HG02798 (cell line): ENCODE results near the gene LRRC8E.
A peak's percentile ranks its signal among the peaks of the same experiment; 100 is the strongest.

ENCODE experiments used
- ATAC-seq: cut with Tn5 transposase; IDR thresholded peaks from one replicate; pipeline ENCODE4 v1.9.1; 2021; ENCODE audit warnings: mild to moderate bottlenecking; ENCODE audit not compliant: unreplicated experiment, poor library complexity

LRRC8E gene

GRCh38 chr19:7904074-7905020, 16.0 kb downstream of the LRRC8E start:
- peak; percentile 42 for ATAC-seq

GRCh38 chr19:7905268-7905667, 17.0 kb downstream of the LRRC8E start:
- ATAC-seq: no peak

DNA sequence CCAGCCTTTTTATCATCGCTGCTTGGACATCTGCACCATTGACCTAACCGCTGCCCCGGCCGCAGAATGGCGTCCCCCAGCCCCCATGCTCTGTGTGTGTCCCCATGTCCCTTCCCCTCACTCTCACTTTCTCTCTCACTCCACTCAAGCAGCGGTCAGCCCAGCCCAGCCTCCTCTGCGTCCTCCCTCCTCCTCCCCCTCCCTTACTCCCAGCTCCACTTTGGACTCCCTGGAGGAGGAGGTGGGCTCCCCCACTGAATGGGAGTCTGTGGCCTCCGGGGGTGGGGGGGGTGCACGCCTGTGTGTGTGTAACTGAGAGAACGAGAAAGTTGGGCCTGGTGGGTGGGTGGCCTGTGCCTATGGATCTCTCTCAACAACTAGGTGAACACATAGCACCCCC, 17.5 kb downstream of the LRRC8E start:
- no peak for ATAC-seq

GRCh38 chr19:7907122-7907521, 18.8 kb downstream of the LRRC8E start:
- ATAC-seq: no peak

DNA sequence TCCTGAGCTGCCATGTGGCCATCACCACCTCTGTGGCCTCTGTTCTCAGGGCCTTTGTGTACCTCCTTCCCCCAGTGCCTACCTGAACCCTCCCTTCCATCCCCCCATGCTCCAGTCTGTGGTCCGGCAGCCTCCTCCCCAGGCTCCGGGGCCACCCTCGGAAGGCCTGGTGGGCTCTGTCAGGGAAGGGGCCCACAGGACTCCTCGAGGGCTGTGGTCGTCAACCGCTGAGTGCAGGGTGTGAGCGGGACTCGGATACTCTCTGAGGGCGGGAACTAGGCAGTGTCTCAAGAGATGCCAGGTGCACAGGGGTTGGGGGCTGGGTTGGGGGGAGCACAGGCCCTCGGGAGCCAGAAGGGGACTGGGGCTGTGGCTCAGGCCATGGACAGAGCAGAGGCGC, 19.2 kb downstream of the LRRC8E start:
- no peak for ATAC-seq

DNA sequence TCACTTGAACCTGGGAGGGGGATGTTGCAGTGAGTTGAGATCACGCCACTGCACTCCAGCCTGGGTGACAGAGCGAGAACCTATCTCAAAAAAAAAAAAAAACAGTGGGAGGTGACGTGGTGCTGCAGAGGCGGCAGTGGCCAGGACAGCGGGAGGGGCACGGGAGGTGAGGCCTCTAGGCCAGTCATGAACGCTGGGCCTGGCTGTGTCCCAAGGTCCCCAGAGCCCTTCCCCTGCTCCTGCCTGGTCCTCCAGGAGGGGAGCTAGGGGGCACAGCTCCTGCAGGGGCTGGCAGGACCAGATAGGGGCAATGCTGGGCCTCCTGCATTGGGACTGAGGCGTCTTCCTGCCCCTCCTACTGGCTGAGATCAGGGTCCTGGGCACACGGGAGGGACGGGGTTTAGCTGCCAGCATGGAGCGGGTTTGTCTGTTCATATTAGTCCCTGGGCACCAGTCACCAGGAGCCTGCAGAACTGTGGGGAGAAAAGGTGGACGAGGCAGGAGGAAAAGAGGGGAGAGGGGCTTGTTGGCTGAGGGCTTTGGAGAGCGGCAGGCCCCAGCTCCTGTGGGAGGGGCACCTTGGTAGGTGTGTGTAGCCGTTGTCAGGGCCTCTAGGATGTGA, 19.9 kb downstream of the LRRC8E start:
- ATAC-seq: no peak

GRCh38 chr19:7908742-7909461, 20.6 kb downstream of the LRRC8E start:
- no peak for ATAC-seq

- no peak for ATAC-seq
These were observed 21.3 kb downstream of the LRRC8E start for GRCh38 chr19:7909471-7910067.

DNA sequence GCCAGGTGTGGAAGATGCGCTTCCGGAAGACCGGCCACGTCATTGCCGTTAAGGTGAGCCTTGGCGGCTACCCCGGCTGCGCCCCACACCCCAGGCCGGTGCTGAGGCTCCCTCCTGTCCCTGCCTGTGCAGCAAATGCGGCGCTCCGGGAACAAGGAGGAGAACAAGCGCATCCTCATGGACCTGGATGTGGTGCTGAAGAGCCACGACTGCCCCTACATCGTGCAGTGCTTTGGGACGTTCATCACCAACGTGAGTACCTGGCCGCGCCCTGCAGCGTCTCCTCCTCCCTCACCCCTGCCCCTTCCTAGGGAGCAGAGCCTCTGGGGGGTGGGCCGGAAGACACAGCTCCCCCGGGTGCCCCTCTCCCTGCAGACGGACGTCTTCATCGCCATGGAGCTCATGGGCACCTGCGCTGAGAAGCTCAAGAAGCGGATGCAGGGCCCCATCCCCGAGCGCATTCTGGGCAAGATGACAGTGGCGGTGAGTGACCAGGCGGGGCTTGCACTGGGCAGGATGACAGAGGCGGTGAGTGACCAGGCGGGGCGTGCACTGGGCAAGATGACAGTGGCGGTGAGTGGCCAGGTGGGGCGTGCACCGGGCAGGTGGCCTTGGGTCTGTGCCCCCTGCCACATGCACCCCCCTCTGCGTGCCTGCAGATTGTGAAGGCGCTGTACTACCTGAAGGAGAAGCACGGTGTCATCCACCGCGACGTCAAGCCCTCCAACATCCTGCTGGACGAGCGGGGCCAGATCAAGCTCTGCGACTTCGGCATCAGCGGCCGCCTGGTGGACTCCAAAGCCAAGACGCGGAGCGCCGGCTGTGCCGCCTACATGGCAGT, 22.2 kb downstream of the LRRC8E start:
- ATAC-seq: no peak

DNA sequence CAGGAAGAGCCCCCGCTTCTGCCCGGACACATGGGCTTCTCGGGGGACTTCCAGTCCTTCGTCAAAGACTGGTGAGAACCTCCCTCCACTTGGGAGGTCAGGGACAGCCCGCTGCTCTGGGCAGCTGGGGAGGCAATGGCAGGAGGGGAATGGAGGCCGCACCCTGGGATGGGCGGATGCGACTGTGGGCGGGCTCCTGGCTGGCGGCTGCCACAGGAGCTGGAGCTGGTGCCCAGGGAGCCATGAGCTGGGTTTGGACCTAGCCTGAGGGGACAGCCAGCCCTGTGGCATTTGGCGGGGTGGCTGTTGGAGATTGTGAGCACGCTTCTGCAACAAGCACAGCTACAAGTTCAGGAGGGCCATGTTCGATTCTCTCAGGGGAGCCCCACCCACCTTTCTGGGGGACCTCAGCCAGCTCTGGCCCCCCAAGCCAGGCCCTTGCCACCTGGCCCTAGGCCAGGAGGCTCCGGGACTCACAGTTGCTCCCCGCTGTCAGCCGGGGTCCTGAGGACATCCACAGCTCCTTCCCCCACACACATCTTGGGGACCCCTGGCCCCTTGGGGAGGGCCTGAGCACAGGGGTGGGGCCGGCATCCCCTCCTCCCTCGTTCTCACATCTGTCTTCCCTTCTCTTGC, 23.3 kb downstream of the LRRC8E start:
- no peak for ATAC-seq

DNA sequence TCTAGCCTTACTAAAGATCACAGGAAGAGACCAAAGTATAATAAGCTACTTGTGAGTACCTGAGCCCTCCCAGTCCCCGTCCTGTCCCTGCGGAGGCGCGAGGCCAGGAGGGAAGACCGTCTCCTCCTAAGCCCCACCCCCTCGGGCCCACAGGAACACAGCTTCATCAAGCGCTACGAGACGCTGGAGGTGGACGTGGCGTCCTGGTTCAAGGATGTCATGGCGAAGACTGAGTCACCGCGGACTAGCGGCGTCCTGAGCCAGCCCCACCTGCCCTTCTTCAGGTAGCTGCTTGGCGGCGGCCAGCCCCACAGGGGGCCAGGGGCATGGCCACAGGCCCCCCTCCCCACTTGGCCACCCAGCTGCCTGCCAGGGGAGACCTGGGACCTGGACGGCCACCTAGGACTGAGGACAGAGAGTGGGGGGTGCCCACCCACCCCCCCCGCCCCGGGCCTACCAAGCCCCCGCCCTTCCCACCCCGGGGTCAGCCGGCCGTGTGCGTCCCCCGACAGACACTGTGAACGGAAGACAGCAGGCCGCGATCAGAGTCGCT, 23.9 kb downstream of the LRRC8E start:
- no peak for ATAC-seq

GRCh38 chr19:7912697-7913564, 24.6 kb downstream of the LRRC8E start:
- ATAC-seq: no peak

- no peak for ATAC-seq
These were observed 25.3 kb downstream of the LRRC8E start for GRCh38 chr19:7913652-7914051.

DNA sequence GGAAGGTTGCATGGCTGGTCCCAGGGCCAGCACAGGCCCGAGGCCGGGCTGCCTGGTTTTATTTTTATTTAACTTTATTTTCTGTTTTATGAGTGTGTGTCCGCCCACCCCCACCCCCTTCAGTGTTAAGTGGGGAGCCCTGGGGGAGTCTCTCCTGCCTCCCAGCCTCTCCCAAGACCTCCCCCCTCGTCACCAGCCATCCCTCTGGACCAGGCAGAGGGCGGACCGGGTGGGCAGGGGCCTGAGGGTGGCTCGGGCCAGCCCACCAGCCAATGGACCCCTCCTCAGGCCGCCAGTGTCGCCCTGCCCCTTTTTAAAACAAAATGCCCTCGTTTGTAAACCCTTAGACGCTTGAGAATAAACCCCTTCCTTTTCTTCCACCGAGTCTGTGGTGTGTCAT, 25.8 kb downstream of the LRRC8E start:
- no peak for ATAC-seq

DNA sequence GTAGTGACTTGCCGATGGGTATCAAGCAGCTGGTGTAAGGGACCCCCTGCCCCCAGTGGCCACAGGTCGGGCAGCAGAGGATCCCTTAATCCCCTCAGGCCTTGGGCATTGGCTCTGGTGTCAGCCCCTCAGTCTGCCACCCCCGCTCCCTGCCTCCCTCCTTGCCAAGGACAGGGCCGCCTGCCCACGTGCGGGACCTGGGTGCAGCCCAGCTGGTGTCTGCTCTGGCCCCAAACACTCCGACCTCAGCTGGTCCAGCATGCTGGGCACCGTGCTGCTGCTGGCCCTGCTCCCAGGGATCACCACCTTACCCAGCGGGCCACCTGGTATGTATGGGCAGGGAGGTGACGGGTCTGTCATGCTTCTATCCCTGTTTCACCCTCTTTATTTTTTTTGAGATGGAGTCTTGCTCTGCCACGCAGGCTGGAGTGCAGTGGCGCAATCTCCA, 26.3 kb downstream of the LRRC8E start, which contains the start of gene TGFBR3L:
TSS of gene TGFBR3L (plus strand) at position 233 of the 448 bp plus-strand sequence.
- no peak for ATAC-seq

DNA sequence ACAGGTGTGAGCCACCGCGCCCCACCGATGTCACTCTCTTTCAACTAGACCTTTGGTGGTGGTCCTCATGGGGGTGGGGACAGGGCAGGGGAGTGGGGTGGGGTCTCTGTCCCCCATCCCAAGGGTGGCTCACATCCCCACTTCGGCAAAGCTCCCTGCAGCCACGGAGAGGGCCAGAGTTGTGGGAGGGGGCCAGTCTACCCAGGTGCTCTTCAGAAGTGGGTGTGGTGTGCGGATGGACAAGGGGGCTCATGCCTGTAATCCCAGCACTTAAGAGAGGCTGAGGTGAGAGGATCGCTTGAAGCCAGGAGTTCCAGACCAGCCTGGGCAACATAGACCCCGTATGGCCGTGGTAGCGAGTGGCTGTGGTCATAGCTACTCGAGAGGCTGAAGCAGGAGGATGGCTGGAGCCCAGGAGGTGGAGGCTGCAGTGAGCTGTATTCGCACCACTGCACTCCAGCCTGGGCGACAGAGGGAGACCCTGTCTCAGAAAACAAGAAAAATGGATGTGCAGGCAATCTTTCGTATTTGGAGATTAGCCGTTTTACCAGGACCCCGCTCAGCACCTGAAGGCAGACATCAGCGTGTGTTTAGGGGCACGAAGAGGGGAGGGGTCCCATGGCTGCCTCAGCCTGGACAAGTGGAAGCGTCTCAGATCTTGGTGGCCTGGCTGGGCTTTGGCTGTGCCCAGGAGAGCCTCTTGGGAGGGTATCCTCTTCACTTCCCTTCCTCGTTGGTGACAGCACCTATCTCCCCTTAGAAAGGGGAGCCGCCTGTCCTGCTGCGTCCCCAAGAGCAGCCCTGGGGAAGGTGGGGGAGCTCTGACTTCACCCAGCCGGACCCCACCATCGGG, 27.2 kb downstream of the LRRC8E start:
- no peak for ATAC-seq
